Natural killer cell (primary cell): ENCODE measurements around the gene DMRTA1. TPM values are rescaled to one million over a fixed set of nuclear protein-coding genes. Genes with fewer than 3 reads are reported as not detected.

Source experiments
- ATAC-seq, 3 donors: fragments of 150-1000 bp in 2 of 3; fragments of 200-7000 bp in 1 of 3; cut with Tn5 transposase; 1 replicate in 1 of 3; 2 replicates in 2 of 3; pipeline ENCODE4 v1.10.0; 2021; ENCODE audit warnings: mild to moderate bottlenecking in 2 of 3, moderate library complexity in 2 of 3
- DNase-seq, 2 donors: peaks; one replicate each; pipeline versions ENCODE4 v3.0.0 to v3.0.0-alpha.2; 2013 to 2021; ENCODE audit warnings: mixed read lengths in 1 of 2
- H3K27ac ChIP-seq: one replicate; pipeline ENCODE4 v1.5.1; 2013; ENCODE audit warnings: mild to moderate bottlenecking, low read length
- H3K27me3 ChIP-seq: one replicate; pipeline ENCODE4 v1.6.1; 2013; ENCODE audit warnings: low read length; ENCODE audit not compliant: control insufficient read depth, insufficient read depth
- H3K36me3 ChIP-seq: one replicate; pipeline ENCODE4 v1.6.1; 2013; ENCODE audit warnings: low read length; ENCODE audit not compliant: control insufficient read depth, insufficient read depth
- H3K4me1 ChIP-seq: one replicate; pipeline ENCODE4 v1.6.1; 2013; ENCODE audit warnings: low read length; ENCODE audit not compliant: control insufficient read depth, insufficient read depth
- H3K4me3 ChIP-seq: one replicate; pipeline ENCODE4 v1.5.1; 2013; ENCODE audit warnings: low read length
- H3K9me3 ChIP-seq: one replicate; pipeline ENCODE4 v1.6.1; 2013; ENCODE audit warnings: low read length; ENCODE audit not compliant: control insufficient read depth, insufficient read depth
- H3K27ac Mint-ChIP-seq, 2 donors: one replicate each; pipeline ENCODE4 v1.8.0; 2022; ENCODE audit warnings: mild to moderate bottlenecking in 2 of 2, mixed read lengths in 2 of 2, moderate library complexity in 1 of 2
- H3K27me3 Mint-ChIP-seq, 2 donors: one replicate each; pipeline ENCODE4 v1.8.0; 2022; ENCODE audit warnings: low read depth in 2 of 2, mixed read lengths in 2 of 2
- H3K36me3 Mint-ChIP-seq: one replicate; pipeline ENCODE4 v1.8.0; 2022; ENCODE audit warnings: mixed read lengths
- H3K4me1 Mint-ChIP-seq, 2 donors: one replicate each; pipeline ENCODE4 v1.8.0; 2022; ENCODE audit warnings: mixed read lengths in 2 of 2
- H3K4me3 Mint-ChIP-seq: one replicate; pipeline ENCODE4 v1.8.0; 2022; ENCODE audit warnings: mild to moderate bottlenecking, moderate library complexity, mixed read lengths
- H3K9me3 Mint-ChIP-seq, 2 donors: one replicate each; pipeline ENCODE4 v1.8.0; 2022; ENCODE audit warnings: mixed read lengths in 2 of 2
- WGBS: methylation state at CpG from one replicate; pipeline ENCODE4 v1.1.7; 2013; ENCODE audit warnings: missing lambda C conversion rate; ENCODE audit not compliant: insufficient coverage; 5-methylcytosine and 5-hydroxymethylcytosine counted together
- intact Hi-C: fragments of 100-400 bp; cut with micrococcal nuclease; formaldehyde crosslinking; loops from one replicate; pipeline ENCODE4 v1.14.2; 2022
- total RNA-seq, 4 donors: library from RNA; stranded (reverse); fragments of 120-200 nt in 1 of 4; gene quantifications; one replicate each; pipeline versions ENCODE4 v1.2.3 to v1.2.4, GENCODE V29; 2013 to 2022
- TF ChIP-seq, protein P1 (sequence below): fragments of 200-600 bp; IDR thresholded peaks from one replicate; pipeline ENCODE4 v1.8.0; 2022; ENCODE audit warnings: antibody characterized with exemption

DMRTA1 gene
- total RNA-seq, 3 donors from 2014 or later (not counting 1 experiment from before 2014, with no cell fraction given), result not detected

DNA sequence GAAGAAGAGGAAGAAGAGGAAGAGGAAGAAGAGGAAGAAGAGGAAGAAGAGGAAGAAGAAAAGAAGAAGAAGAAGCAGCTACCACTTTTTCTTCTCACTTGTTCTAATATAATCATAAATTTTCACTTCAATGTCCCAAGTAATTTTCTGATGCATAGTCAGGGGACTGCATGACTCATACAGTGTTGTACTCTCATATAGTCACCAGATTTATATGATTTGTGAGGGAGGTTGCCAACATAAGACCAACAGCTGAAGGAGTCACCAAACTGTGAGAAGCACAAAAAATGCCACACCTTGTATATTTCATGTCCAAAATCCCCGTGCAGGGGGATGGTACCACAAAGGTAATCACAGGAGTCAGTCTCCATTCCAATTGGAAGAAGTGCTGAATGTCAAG, 32.7 kb upstream of the DMRTA1 start:
- H3K4me3 ChIP-seq, result no peak overlapping the region
- no peaks in the 10 kb centered on the region for H3K9me3 ChIP-seq
- intact Hi-C loops, result no loop called here
- H3K27ac ChIP-seq, result no peak overlapping the region
- no peak for DNase-seq
- TF ChIP-seq, protein P1, sequence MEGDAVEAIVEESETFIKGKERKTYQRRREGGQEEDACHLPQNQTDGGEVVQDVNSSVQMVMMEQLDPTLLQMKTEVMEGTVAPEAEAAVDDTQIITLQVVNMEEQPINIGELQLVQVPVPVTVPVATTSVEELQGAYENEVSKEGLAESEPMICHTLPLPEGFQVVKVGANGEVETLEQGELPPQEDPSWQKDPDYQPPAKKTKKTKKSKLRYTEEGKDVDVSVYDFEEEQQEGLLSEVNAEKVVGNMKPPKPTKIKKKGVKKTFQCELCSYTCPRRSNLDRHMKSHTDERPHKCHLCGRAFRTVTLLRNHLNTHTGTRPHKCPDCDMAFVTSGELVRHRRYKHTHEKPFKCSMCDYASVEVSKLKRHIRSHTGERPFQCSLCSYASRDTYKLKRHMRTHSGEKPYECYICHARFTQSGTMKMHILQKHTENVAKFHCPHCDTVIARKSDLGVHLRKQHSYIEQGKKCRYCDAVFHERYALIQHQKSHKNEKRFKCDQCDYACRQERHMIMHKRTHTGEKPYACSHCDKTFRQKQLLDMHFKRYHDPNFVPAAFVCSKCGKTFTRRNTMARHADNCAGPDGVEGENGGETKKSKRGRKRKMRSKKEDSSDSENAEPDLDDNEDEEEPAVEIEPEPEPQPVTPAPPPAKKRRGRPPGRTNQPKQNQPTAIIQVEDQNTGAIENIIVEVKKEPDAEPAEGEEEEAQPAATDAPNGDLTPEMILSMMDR, result no peak
- 69% methylated on average over 1 of the region's 1 CpG for whole genome bisulfite sequencing
- Mint-ChIP-seq H3K4me3 (no peak overlapping the region), H3K36me3 (no peaks in the 10 kb centered on the region), H3K27ac (no peak overlapping the region), H3K27me3 (no peaks in the 10 kb centered on the region), H3K4me1 (no peaks in the 10 kb centered on the region), H3K9me3 (peaks cover 0 to 6% of the 10 kb centered on the region in 2 donors)
- H3K27me3 ChIP-seq, result no peaks in the 10 kb centered on the region
- H3K36me3 ChIP-seq, result no peaks in the 10 kb centered on the region
- ATAC-seq, result no peak
- no peaks in the 10 kb centered on the region for H3K4me1 ChIP-seq

DNA sequence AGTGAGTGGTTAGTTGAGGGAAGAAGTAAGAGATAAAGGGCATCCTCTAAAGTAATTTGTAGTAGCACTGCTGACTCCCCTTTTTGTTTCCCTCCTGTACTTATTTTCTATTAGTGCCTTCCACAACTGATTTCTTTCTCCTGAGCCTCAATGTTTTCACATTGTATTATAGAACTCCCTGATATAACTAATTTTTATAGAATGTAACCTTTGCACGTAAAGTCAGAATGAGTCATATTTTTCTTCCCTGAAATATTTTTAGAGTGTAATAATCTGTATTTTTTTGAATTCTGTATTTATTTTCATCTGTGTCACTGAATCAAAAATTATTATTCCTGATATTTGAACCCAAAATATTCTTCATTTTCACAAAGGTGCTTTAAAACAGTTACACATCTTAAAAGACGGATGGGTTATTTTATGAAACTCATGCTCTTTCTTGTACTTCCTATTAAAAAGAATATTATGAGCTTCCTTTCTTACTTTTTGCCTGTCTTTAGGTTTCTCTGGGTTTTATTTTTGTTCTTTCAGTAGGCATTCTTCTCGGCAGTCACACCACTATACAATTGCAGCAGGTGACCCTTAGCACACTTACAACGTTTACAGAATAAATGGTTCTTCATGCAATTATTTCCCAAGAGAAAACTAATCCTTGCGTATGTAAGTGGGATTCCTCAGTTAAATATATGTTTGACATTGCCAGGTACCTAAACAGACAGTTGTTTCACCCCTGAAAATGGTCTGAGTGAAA, 30.5 kb upstream of the DMRTA1 start:
- intact Hi-C loops, result no loop called here
- Histone ChIP-seq H3K4me1 (no peaks in the 10 kb centered on the region), H3K9me3 (no peaks in the 10 kb centered on the region), H3K27me3 (no peaks in the 10 kb centered on the region), H3K27ac (no peak overlapping the region), H3K36me3 (no peaks in the 10 kb centered on the region), H3K4me3 (no peak overlapping the region)
- ATAC-seq, result no peak
- Mint-ChIP-seq H3K27me3 (no peaks in the 10 kb centered on the region), H3K4me3 (no peak overlapping the region), H3K27ac (no peak overlapping the region), H3K36me3 (no peaks in the 10 kb centered on the region), H3K4me1 (no peaks in the 10 kb centered on the region), H3K9me3 (no peaks in the 10 kb centered on the region)
- no peak for DNase-seq
- WGBS, result 100% methylated on average over 1 of the region's 5 CpGs
- TF ChIP-seq, protein P1, result no peak

DNA sequence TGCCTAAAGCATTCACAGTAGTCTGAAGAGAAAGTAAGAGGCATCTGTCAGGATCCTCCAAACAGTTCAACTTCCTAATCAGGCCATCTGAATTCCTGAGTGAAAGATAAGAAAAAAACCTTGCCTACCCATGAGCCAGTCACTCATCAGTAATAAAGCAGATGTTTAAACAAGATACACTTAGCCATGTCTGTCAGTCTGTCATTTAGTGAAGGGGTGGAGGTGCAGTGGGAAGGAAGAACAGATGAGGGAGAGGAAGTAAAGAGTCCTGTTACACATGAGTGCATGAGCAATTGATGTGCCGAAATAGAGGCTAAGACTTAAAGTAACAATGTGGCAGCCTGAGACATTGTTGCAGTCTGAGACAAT, 29.9 kb upstream of the DMRTA1 start:
- no peaks in the 10 kb centered on the region for H3K27me3 Mint-ChIP-seq
- DNase-seq (no peak), ATAC-seq (no peak)
- Histone ChIP-seq H3K4me3 (no peak overlapping the region), H3K4me1 (no peaks in the 10 kb centered on the region), H3K27me3 (no peaks in the 10 kb centered on the region), H3K36me3 (no peaks in the 10 kb centered on the region), H3K27ac (no peak overlapping the region), H3K9me3 (no peaks in the 10 kb centered on the region)
- no peaks in the 10 kb centered on the region for H3K4me1 Mint-ChIP-seq
- WGBS, result 10% methylated on average over 1 of the region's 1 CpG
- TF ChIP-seq, protein P1, result no peak
- H3K27ac Mint-ChIP-seq, result no peak overlapping the region
- peaks cover 0 to under 1% of the 10 kb centered on the region in 2 donors for H3K9me3 Mint-ChIP-seq
- H3K4me3 Mint-ChIP-seq, result no peak overlapping the region
- intact Hi-C loops, result no loop called here
- no peaks in the 10 kb centered on the region for H3K36me3 Mint-ChIP-seq

DNA sequence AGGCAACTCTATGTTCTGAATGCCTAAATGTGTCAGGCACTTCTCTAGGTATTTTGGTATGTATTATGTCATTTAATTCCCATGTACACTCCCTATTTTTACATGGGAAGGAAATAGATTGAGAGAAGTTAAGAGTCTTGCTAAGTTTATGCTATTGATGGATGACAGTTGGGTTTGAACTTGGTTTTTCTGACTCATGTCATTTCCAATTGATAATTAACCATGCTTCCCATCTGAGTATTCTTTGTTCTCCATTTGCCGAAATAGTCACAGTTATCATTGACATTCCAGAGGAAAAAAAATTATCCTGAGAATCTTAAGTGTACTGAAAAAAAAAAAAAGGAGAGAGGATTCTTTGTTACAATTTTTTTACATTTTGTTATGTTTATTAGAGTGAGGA, 23.1 kb upstream of the DMRTA1 start:
- Mint-ChIP-seq H3K4me3 (no peak overlapping the region), H3K4me1 (no peaks in the 10 kb centered on the region), H3K36me3 (no peaks in the 10 kb centered on the region), H3K27ac (no peak overlapping the region), H3K9me3 (peaks cover 8 to 9% of the 10 kb centered on the region in 2 donors), H3K27me3 (no peaks in the 10 kb centered on the region)
- Histone ChIP-seq H3K4me3 (no peak overlapping the region), H3K36me3 (no peaks in the 10 kb centered on the region), H3K27ac (no peak overlapping the region), H3K4me1 (no peaks in the 10 kb centered on the region), H3K27me3 (no peaks in the 10 kb centered on the region), H3K9me3 (no peaks in the 10 kb centered on the region)
- ATAC-seq (no peak), DNase-seq (no peak)
- TF ChIP-seq, protein P1, result no peak
- intact Hi-C loops, result no loop called here
- WGBS, result no CpG with 5 or more reads among the region's 1 CpG
